DOHH2 (cell line): ENCODE data around the gene NME3.

Source experiments
- H3F3A ChIP-seq: fragments of 200-600 bp; sonication (generic), shearing (Covaris generic); 2 replicates; pipeline ENCODE4 v1.6.0; 2016; ENCODE audit warnings: antibody characterized with exemption, mild to moderate bottlenecking; ENCODE audit not compliant: control insufficient read depth, insufficient read depth
- H3K27ac ChIP-seq: fragments of 200-600 bp; sonication (generic); 2 replicates; pipeline ENCODE4 v1.5.1; 2014; ENCODE audit warnings: low read depth, mild to moderate bottlenecking, low read length, moderate library complexity
- H3K27me3 ChIP-seq: fragments of 200-600 bp; sonication (generic); 2 replicates; pipeline ENCODE4 v1.6.1; 2014; ENCODE audit warnings: mild to moderate bottlenecking, low read length, mixed read lengths; ENCODE audit not compliant: control insufficient read depth
- H3K36me3 ChIP-seq: fragments of 200-600 bp; sonication (generic); 2 replicates; pipeline ENCODE4 v1.6.1; 2014; ENCODE audit warnings: mild to moderate bottlenecking, low read length, moderate library complexity, mixed read lengths; ENCODE audit not compliant: control insufficient read depth
- H3K4me1 ChIP-seq: fragments of 200-600 bp; sonication (generic); 2 replicates; pipeline ENCODE4 v1.6.1; 2014; ENCODE audit warnings: mild to moderate bottlenecking, low read length, mixed read lengths; ENCODE audit not compliant: control insufficient read depth
- H3K4me2 ChIP-seq: fragments of 200-600 bp; sonication (generic); 2 replicates; pipeline ENCODE4 v1.6.0; 2014; ENCODE audit warnings: mild to moderate bottlenecking, low read length, moderate library complexity
- H3K4me3 ChIP-seq: fragments of 200-600 bp; sonication (generic); 2 replicates; pipeline ENCODE4 v1.5.1; 2014; ENCODE audit warnings: mild to moderate bottlenecking, low read length, mixed read lengths
- H3K79me2 ChIP-seq: fragments of 200-600 bp; sonication (generic); 2 replicates; pipeline ENCODE4 v1.6.1; 2014; ENCODE audit warnings: mild to moderate bottlenecking, low read length, mixed read lengths; ENCODE audit not compliant: control insufficient read depth
- H3K9me2 ChIP-seq: fragments of 200-600 bp; sonication (generic); replicated peaks from 2 replicates; pipeline ENCODE4 v1.6.1; 2014; ENCODE audit warnings: mild to moderate bottlenecking, low read length, mixed read lengths; ENCODE audit not compliant: control insufficient read depth
- H3K9me3 ChIP-seq: fragments of 200-600 bp; sonication (generic); 2 replicates; pipeline ENCODE4 v1.6.1; 2014; ENCODE audit warnings: antibody characterized with exemption, low read length, mixed read lengths; ENCODE audit not compliant: control insufficient read depth, insufficient read depth
- H4K20me1 ChIP-seq: fragments of 200-600 bp; sonication (generic); 2 replicates; pipeline ENCODE4 v1.6.0; 2014; ENCODE audit warnings: low read depth, mild to moderate bottlenecking, antibody characterized with exemption, low read length, moderate library complexity; ENCODE audit not compliant: control insufficient read depth, insufficient read depth
- EZH2phosphoT487 ChIP-seq: fragments of 200-600 bp; sonication (generic); IDR thresholded peaks from 2 replicates; pipeline ENCODE4 v1.6.1; 2017; ENCODE audit warnings: borderline replicate concordance, mild to moderate bottlenecking, antibody characterized with exemption, low read length, moderate library complexity, mixed read lengths
- TF ChIP-seq, protein P1 (sequence below): fragments of 200-600 bp; sonication (generic); IDR thresholded peaks from one replicate; pipeline ENCODE4 v1.5.1; 2014; ENCODE audit warnings: antibody characterized with exemption, mild to moderate bottlenecking, low read depth, low read length; ENCODE audit not compliant: poor library complexity, severe bottlenecking

NME3 gene

GRCh38 chr16:1819611-1820010 lies 48.3 kb upstream of the NME3 start:
- Histone ChIP-seq H3K9me3 (no peaks in the 10 kb centered on the region), H3K4me1 (no peaks in the 10 kb centered on the region), H3K79me2 (no peaks in the 10 kb centered on the region), H4K20me1 (no peaks in the 10 kb centered on the region), H3K27me3 (no peaks in the 10 kb centered on the region), H3K4me3 (no peak overlapping the region), H3K9me2 (no peaks in the 10 kb centered on the region), H3K4me2 (no peak overlapping the region), H3F3A (0 out of 2 replicates have a peak, but pooled peaks cover 5% of the 10 kb centered on the region), H3K27ac (no peak overlapping the region), H3K36me3 (no peaks in the 10 kb centered on the region)
- no peak for TF ChIP-seq EZH2phosphoT487
- TF ChIP-seq, protein P1, sequence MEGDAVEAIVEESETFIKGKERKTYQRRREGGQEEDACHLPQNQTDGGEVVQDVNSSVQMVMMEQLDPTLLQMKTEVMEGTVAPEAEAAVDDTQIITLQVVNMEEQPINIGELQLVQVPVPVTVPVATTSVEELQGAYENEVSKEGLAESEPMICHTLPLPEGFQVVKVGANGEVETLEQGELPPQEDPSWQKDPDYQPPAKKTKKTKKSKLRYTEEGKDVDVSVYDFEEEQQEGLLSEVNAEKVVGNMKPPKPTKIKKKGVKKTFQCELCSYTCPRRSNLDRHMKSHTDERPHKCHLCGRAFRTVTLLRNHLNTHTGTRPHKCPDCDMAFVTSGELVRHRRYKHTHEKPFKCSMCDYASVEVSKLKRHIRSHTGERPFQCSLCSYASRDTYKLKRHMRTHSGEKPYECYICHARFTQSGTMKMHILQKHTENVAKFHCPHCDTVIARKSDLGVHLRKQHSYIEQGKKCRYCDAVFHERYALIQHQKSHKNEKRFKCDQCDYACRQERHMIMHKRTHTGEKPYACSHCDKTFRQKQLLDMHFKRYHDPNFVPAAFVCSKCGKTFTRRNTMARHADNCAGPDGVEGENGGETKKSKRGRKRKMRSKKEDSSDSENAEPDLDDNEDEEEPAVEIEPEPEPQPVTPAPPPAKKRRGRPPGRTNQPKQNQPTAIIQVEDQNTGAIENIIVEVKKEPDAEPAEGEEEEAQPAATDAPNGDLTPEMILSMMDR: no peak

DNA sequence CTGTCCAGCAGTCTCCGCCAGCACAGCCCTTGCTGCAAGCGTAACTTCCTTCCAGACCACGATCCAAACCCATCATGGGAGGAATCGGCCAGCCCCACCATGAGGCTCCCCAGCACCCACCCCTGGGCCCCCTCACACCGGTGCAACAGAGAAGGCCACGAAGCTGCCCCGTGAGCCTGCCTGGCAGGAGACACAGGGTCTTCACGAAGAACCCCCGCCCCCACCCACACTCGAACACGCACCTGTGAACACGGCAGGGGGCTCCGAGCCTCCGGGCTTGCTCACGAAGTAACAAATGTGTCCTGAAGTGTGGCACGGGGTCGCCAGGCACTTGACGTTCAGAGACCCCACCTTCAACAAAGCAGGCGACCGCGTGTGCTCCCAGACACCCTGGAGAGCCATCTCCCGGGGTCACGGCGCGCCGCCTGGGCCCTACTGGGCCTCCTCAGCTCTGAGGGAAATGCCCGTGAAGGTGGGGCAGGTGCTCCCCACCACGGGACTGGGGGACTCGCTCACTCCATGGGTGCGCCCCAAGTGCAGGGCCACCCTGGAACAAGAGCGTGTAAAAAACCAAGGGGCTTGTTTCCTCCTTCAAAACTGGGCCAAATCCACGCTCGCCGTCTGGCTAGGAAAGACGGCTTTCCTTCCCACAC lies 47.7 kb upstream of the NME3 start:
- no peaks in the 10 kb centered on the region for H3K9me2 ChIP-seq
- no peaks in the 10 kb centered on the region for H3K27me3 ChIP-seq
- no peak overlapping the region for H3K4me3 ChIP-seq
- H3K9me3 ChIP-seq: no peaks in the 10 kb centered on the region
- no peaks in the 10 kb centered on the region for H3K36me3 ChIP-seq
- 0 out of 2 replicates have a peak, but pooled peaks cover under 1% of the 10 kb centered on the region for H3F3A ChIP-seq
- H3K27ac ChIP-seq: no peak overlapping the region
- TF ChIP-seq, protein P1: no peak
- no peaks in the 10 kb centered on the region for H3K79me2 ChIP-seq
- H3K4me2 ChIP-seq: no peak overlapping the region
- H4K20me1 ChIP-seq: no peaks in the 10 kb centered on the region
- no peaks in the 10 kb centered on the region for H3K4me1 ChIP-seq

DNA sequence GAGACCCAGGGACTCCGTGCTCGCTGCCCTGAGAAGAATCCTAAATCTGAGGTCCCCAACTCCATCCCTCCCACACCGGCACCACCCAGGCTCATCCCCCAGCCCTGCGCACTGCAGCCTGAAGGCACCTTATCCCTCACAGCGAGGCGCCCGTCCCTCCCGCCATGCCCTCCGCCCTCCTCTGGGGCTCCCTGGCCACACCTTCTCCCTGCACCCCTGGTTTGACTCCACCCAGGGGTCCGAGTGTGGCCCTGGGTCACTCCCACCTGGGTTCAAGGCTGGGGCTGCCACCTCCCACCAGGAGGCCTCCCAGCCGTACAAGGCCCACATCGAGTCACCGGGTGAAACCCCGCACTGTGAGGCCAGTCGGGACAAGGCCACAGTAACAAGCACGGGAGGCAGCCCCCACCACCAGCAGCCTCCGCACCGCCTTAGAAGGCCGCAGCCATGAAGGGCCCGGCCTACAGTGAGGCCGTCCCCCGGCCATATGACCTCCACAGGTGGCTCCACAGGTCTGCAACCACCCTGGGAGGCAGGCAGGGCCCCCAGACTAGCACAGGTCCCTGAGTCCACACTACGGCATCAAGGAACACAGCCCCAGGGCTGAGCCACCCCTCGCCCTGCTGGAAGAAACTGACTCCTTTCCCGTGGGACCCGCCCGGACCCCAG lies 47.0 kb upstream of the NME3 start:
- Histone ChIP-seq H3K4me2 (no peak overlapping the region), H3K4me1 (no peaks in the 10 kb centered on the region), H3K9me3 (no peaks in the 10 kb centered on the region), H3K27me3 (no peaks in the 10 kb centered on the region), H3F3A (no peaks in the 10 kb centered on the region), H4K20me1 (no peaks in the 10 kb centered on the region), H3K9me2 (no peaks in the 10 kb centered on the region), H3K36me3 (no peaks in the 10 kb centered on the region), H3K79me2 (no peaks in the 10 kb centered on the region), H3K27ac (no peak overlapping the region), H3K4me3 (no peak overlapping the region)
- TF ChIP-seq, protein P1: no peak
- no peak for TF ChIP-seq EZH2phosphoT487
